GM10266 (cell line): ENCODE results near the gene AKAP6.

Experiments
- DNase-seq: peaks from one replicate; pipeline ENCODE4 v3.0.0; 2012; ENCODE audit errors: extremely low spot score
- TF ChIP-seq, protein P1 (sequence below): IDR thresholded peaks from 2 replicates; pipeline ENCODE4 v1.5.1; 2012; ENCODE audit warnings: mild to moderate bottlenecking, low read depth; ENCODE audit not compliant: control insufficient read depth, insufficient read depth; ENCODE audit errors: missing control alignments

Gene AKAP6

GRCh38 chr14:32319368-32320049 is 9.6 kb upstream of the AKAP6 start:
- TF ChIP-seq, protein P1, sequence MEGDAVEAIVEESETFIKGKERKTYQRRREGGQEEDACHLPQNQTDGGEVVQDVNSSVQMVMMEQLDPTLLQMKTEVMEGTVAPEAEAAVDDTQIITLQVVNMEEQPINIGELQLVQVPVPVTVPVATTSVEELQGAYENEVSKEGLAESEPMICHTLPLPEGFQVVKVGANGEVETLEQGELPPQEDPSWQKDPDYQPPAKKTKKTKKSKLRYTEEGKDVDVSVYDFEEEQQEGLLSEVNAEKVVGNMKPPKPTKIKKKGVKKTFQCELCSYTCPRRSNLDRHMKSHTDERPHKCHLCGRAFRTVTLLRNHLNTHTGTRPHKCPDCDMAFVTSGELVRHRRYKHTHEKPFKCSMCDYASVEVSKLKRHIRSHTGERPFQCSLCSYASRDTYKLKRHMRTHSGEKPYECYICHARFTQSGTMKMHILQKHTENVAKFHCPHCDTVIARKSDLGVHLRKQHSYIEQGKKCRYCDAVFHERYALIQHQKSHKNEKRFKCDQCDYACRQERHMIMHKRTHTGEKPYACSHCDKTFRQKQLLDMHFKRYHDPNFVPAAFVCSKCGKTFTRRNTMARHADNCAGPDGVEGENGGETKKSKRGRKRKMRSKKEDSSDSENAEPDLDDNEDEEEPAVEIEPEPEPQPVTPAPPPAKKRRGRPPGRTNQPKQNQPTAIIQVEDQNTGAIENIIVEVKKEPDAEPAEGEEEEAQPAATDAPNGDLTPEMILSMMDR = no peak
- DNase-seq = no peak

DNA sequence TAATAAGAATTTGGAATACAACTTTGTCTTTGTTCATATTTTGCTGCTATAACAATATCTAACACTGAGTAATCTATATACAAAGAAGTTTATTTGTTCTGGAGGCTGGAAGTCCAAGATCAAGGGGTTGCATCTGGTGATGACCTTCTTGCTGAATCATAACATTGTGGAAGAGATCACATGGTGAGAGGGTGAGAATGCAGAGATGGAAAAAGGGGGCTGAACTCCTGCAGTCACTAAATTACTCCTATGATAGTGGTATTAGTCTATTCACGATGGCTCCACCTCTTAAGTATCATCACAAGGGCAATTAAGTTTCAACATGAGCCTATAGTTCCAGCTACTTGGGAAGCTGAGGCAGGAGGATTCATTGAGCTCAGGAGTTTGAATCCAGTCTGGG is 4.5 kb upstream of the AKAP6 start:
- DNase-seq = no peak
- TF ChIP-seq, protein P1 = no peak

DNA sequence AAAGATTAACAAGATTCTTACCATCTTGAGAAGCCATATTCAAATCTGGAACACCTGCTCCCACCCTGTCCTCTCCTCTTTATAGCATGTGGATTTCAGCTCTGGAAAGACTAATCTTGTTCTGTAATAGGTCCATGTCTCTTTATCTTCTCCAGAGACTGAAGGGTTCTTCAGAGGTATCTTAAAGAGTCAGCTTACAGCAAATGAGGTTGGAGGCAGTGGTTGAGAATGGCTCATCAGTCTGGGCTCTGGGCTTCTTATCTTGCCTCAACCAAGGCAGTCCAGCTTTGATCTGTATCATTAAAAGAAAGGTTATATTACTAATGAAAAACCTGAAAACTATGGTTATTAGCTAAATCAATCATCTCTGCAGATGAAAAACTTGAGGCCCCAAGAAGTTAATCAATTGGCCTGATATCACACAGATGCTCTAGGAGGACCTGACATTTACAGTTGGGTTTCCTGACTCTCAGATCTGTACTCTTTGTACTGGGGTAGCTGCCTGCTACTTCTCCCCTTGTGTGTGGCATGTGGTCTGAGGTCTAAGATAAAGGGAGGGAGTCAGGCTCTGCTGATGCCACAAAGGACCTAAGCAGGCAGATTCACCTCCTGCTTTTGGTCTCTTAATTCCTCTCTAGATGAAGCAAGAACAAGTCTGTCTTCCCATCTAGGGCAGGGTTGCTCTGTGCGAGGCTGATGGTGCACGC is 1.7 kb upstream of the AKAP6 start:
- TF ChIP-seq, protein P1 = no peak
- DNase-seq = no peak

GRCh38 chr14:32329690-32330285 is 690 bp downstream of the AKAP6 start:
- TF ChIP-seq, protein P1 = no peak
- no peak for DNase-seq

GRCh38 chr14:32330351-32331111 is 1.4 kb downstream of the AKAP6 start:
- TF ChIP-seq, protein P1 = no peak
- DNase-seq = no peak

- DNase-seq = no peak
- TF ChIP-seq, protein P1 = no peak
These were observed 2.1 kb downstream of the AKAP6 start for GRCh38 chr14:32331206-32331605.
